H1 (cell line): ENCODE results near the gene NR3C1. TPM values are rescaled to one million over a fixed set of nuclear protein-coding genes. Genes with fewer than 3 reads are reported as not detected.

ENCODE experiments used
- CTCF ChIA-PET: fragments of 300-600 bp; sonication (Branson Sonifier 250); formaldehyde crosslinking; loops from one replicate; lab custom pipeline; 2021; ENCODE audit not compliant: partially characterized antibody; lab: Charles Lee
- POLR2A ChIA-PET: fragments of 300-600 bp; sonication (Branson Sonifier 250); formaldehyde crosslinking; loops from one replicate; lab custom pipeline; 2021; ENCODE audit warnings: inconsistent platforms; ENCODE audit not compliant: partially characterized antibody; lab: Charles Lee
- DNase-seq, 2 experiments: peaks; one replicate each; pipeline versions ENCODE4 v3.0.0 to v3.0.0-alpha.2; 2010 to 2022; ENCODE audit warnings: low spot score in 2 of 2, low read depth in 1 of 2, mixed read lengths in 1 of 2
- FAIRE-seq: peaks from 2 replicates; lab custom pipeline; 2011; peaks lifted over from hg19 to GRCh38; lab: Jason Lieb, UNC
- H2AFZ ChIP-seq: 2 replicates; pipeline ENCODE4 v1.8.1; 2012; ENCODE audit warnings: low read length, inconsistent platforms
- H2AK5ac ChIP-seq: 2 replicates; pipeline ENCODE4 v1.6.1; 2013; ENCODE audit warnings: low read depth, low read length
- H2BK120ac ChIP-seq: replicated peaks from 2 replicates; pipeline ENCODE3; 2013; ENCODE audit warnings: low read depth, low read length, inconsistent platforms
- H2BK12ac ChIP-seq: 2 replicates; pipeline ENCODE4 v1.6.1; 2013; ENCODE audit warnings: low read depth, low read length
- H2BK15ac ChIP-seq: 2 replicates; pipeline ENCODE4 v1.6.1; 2013; ENCODE audit warnings: low read length
- H2BK20ac ChIP-seq: 2 replicates; pipeline ENCODE4 v1.6.1; 2013; ENCODE audit warnings: low read length
- H2BK5ac ChIP-seq: 2 replicates; pipeline ENCODE4 v1.6.1; 2013; ENCODE audit warnings: low read depth, low read length
- H3K14ac ChIP-seq: 2 replicates; pipeline ENCODE4 v1.6.1; 2013; ENCODE audit warnings: inconsistent platforms; ENCODE audit not compliant: insufficient read length
- H3K18ac ChIP-seq: 2 replicates; pipeline ENCODE4 v1.6.1; 2013; ENCODE audit warnings: low read length; ENCODE audit errors: extremely low read depth
- H3K23ac ChIP-seq: 2 replicates; pipeline ENCODE4 v1.6.1; 2013; ENCODE audit warnings: inconsistent platforms; ENCODE audit not compliant: insufficient read length
- H3K23me2 ChIP-seq: 2 replicates; pipeline ENCODE4 v1.6.1; 2013; ENCODE audit warnings: low read depth, low read length
- H3K27ac ChIP-seq: 2 replicates; pipeline ENCODE4 v1.6.1; 2011; ENCODE audit warnings: low read depth, low read length, inconsistent platforms
- H3K27me3 ChIP-seq, 4 experiments: replicated peaks in 1 of 4; 1 replicate in 1 of 4; 2 replicates in 3 of 4; pipeline versions ENCODE4 v1.6.1 to v1.8.1; 2011 to 2013; ENCODE audit warnings: low read length in 3 of 4, mild to moderate bottlenecking in 3 of 4, inconsistent platforms in 2 of 4, mixed read lengths in 2 of 4, moderate library complexity in 1 of 4; ENCODE audit not compliant: control insufficient read depth in 3 of 4, insufficient read depth in 3 of 4; ENCODE audit errors: extremely low read depth in 1 of 4
- H3K36me3 ChIP-seq, 4 experiments: 2 replicates each; pipeline versions ENCODE4 v1.6.1 to v1.8.1; 2011 to 2013; ENCODE audit warnings: mild to moderate bottlenecking in 4 of 4, low read length in 3 of 4, moderate library complexity in 2 of 4, control low read depth in 1 of 4, inconsistent platforms in 1 of 4; ENCODE audit not compliant: insufficient read depth in 4 of 4, control insufficient read depth in 2 of 4
- H3K4ac ChIP-seq: replicated peaks from 2 replicates; pipeline ENCODE3; 2013; ENCODE audit warnings: low read length, low read depth, mixed read lengths, inconsistent platforms; ENCODE audit not compliant: insufficient read length
- H3K4me1 ChIP-seq, 4 experiments: replicated peaks in 1 of 4; 1 replicate in 1 of 4; 2 replicates in 3 of 4; pipeline versions ENCODE4 v1.6.1 to v1.8.1; 2011 to 2013; ENCODE audit warnings: low read length in 3 of 4, inconsistent platforms in 2 of 4, mixed read lengths in 1 of 4; ENCODE audit not compliant: insufficient read depth in 4 of 4, control insufficient read depth in 3 of 4
- H3K4me2 ChIP-seq, 2 experiments: 2 replicates each; pipeline versions ENCODE4 v1.6.1 to v1.8.1; 2011 to 2013; ENCODE audit warnings: low read depth in 2 of 2, low read length in 2 of 2, control low read depth in 1 of 2, inconsistent platforms in 1 of 2, mild to moderate bottlenecking in 1 of 2; ENCODE audit not compliant: insufficient read depth in 1 of 2
- H3K4me3 ChIP-seq, 4 experiments: fragments of 200-600, 300-600 bp in 1 of 4; sonication (generic), shearing (Covaris generic), sonication (Bioruptor Twin) in 1 of 4; 2 replicates each; pipeline versions ENCODE4 v1.5.1 to v1.8.1; 2011 to 2016; ENCODE audit warnings: low read length in 4 of 4, low read depth in 3 of 4, control low read depth in 2 of 4, inconsistent platforms in 2 of 4, mild to moderate bottlenecking in 2 of 4, mixed read lengths in 1 of 4, moderate library complexity in 1 of 4; ENCODE audit not compliant: insufficient read depth in 2 of 4; ENCODE audit errors: extremely low read depth in 1 of 4
- H3K56ac ChIP-seq: replicated peaks from 2 replicates; pipeline ENCODE3; 2013; ENCODE audit warnings: low read depth, mild to moderate bottlenecking, mixed read lengths, low read length, inconsistent platforms; ENCODE audit not compliant: insufficient read length
- H3K79me1 ChIP-seq: 2 replicates; pipeline ENCODE4 v1.6.1; 2013; ENCODE audit warnings: low read depth, low read length, control low read depth
- H3K79me2 ChIP-seq, 2 experiments: 2 replicates each; pipeline versions ENCODE4 v1.6.1 to v1.8.1; 2012 to 2013; ENCODE audit warnings: low read length in 2 of 2, mild to moderate bottlenecking in 2 of 2, inconsistent platforms in 1 of 2; ENCODE audit not compliant: insufficient read depth in 2 of 2, control insufficient read depth in 1 of 2
- H3K9ac ChIP-seq, 4 experiments: replicated peaks in 1 of 4; 1 replicate in 1 of 4; 2 replicates in 3 of 4; pipeline versions ENCODE4 v1.6.1 to v1.8.1; 2011 to 2013; ENCODE audit warnings: low read depth in 3 of 4, low read length in 3 of 4, control low read depth in 2 of 4, mild to moderate bottlenecking in 2 of 4, moderate library complexity in 2 of 4, inconsistent platforms in 1 of 4; ENCODE audit errors: extremely low read depth in 1 of 4
- H3K9me3 ChIP-seq, 2 experiments: 2 replicates each; pipeline versions ENCODE4 v1.6.1 to v1.8.1; 2012 to 2013; ENCODE audit warnings: mild to moderate bottlenecking in 2 of 2, moderate library complexity in 2 of 2, control low read depth in 1 of 2, inconsistent platforms in 1 of 2, low read depth in 1 of 2, low read length in 1 of 2, mixed read lengths in 1 of 2; ENCODE audit not compliant: insufficient read depth in 2 of 2
- H4K20me1 ChIP-seq, 2 experiments: replicated peaks in 1 of 2; 2 replicates each; pipeline versions ENCODE3 to v1.8.1; 2011 to 2013; ENCODE audit warnings: inconsistent platforms in 2 of 2, low read length in 2 of 2, mild to moderate bottlenecking in 1 of 2; ENCODE audit not compliant: insufficient read depth in 2 of 2, control insufficient read depth in 1 of 2
- H4K5ac ChIP-seq: 2 replicates; pipeline ENCODE4 v1.6.1; 2013; ENCODE audit warnings: low read length, low read depth, mixed read lengths, inconsistent platforms; ENCODE audit not compliant: insufficient read length
- H4K8ac ChIP-seq: 2 replicates; pipeline ENCODE4 v1.8.0; 2013; ENCODE audit warnings: mild to moderate bottlenecking, moderate library complexity, low read length, inconsistent platforms; ENCODE audit not compliant: insufficient read depth; ENCODE audit errors: extremely low read depth
- H4K91ac ChIP-seq: replicated peaks from 2 replicates; pipeline ENCODE3; 2013; ENCODE audit warnings: low read length, mixed read lengths, inconsistent platforms; ENCODE audit not compliant: insufficient read length
- CBX8 ChIP-seq: fragments of 300-800, 300-1000 bp; sonication (generic); IDR thresholded peaks from 2 replicates; pipeline ENCODE4 v1.7.1; 2016; ENCODE audit warnings: low read depth, low read length, borderline replicate concordance
- RAD21 ChIP-seq, 2 experiments: IDR thresholded peaks in 1 of 2; conservative IDR thresholded peaks in 1 of 2; 2 replicates each; pipeline ENCODE4 v1.6.1; 2011; ENCODE audit warnings: low read depth in 2 of 2, low read length in 2 of 2, improper control_type of control experiment in 1 of 2, inconsistent platforms in 1 of 2, mild to moderate bottlenecking in 1 of 2, moderate library complexity in 1 of 2
- SAP30 ChIP-seq: fragments of 300-600 bp; sonication (generic); IDR thresholded peaks from 2 replicates; pipeline ENCODE4 v1.7.1; 2012; ENCODE audit warnings: low read length, moderate library complexity, mild to moderate bottlenecking, inconsistent platforms; ENCODE audit not compliant: insufficient read depth, insufficient replicate concordance
- SP2 ChIP-seq: IDR thresholded peaks from 2 replicates; pipeline ENCODE4 v1.6.1; 2012; ENCODE audit warnings: mild to moderate bottlenecking, low read length, inconsistent platforms
- TAF7 ChIP-seq: optimal IDR thresholded peaks from 2 replicates; pipeline ENCODE3; 2011; ENCODE audit warnings: low read depth, mild to moderate bottlenecking, inconsistent platforms, low read length, moderate library complexity, borderline replicate concordance
- WGBS, 2 experiments: shearing (Covaris generic) in 1 of 2; methylation state at CpG; one replicate each; pipeline versions ENCODE4 v1.1.6 to v1.1.7; 2013 to 2015; ENCODE audit warnings: low lambda C conversion rate in 2 of 2, mixed read lengths in 2 of 2, inconsistent platforms in 1 of 2, low coverage in 1 of 2, missing lambda C conversion rate in 1 of 2; ENCODE audit not compliant: insufficient replicate concordance in 2 of 2, insufficient coverage in 1 of 2, insufficient read length in 1 of 2; ENCODE audit errors: extremely low coverage in 1 of 2, missing lambda C conversion rate in 1 of 2; 5-methylcytosine and 5-hydroxymethylcytosine counted together
- polyA plus RNA-seq, 7 experiments: library from polyadenylated mRNA; depleted of rRNA in 3 of 7; stranded (reverse) in 5 of 7; unstranded in 2 of 7; fragments of >200 nt in 5 of 7; fragments of 200-250 nt in 2 of 7; gene quantifications; 1 replicate in 5 of 7; 2 replicates in 1 of 7; 4 replicates in 1 of 7; pipeline versions ENCODE4 v1.2.1 to v1.2.3, GENCODE V29; 2011 to 2013; ENCODE audit warnings: missing spikeins in 2 of 7, mixed read lengths in 2 of 7
- total RNA-seq: library from RNA; stranded (reverse); fragmentation: NEBNext Ultra II Directional; extraction: Animal tissue kit (Norgen Biotek cat#: 25700); gene quantifications from 2 replicates; pipeline ENCODE4 v1.2.1, GENCODE V29; 2021

The NR3C1 gene
- total and polyA plus RNA-seq, 2 of the 8 experiments (the other 6 are each of a cell fraction or from before 2014, with no cell fraction given), result 1.7 to 5.4 TPM

DNA sequence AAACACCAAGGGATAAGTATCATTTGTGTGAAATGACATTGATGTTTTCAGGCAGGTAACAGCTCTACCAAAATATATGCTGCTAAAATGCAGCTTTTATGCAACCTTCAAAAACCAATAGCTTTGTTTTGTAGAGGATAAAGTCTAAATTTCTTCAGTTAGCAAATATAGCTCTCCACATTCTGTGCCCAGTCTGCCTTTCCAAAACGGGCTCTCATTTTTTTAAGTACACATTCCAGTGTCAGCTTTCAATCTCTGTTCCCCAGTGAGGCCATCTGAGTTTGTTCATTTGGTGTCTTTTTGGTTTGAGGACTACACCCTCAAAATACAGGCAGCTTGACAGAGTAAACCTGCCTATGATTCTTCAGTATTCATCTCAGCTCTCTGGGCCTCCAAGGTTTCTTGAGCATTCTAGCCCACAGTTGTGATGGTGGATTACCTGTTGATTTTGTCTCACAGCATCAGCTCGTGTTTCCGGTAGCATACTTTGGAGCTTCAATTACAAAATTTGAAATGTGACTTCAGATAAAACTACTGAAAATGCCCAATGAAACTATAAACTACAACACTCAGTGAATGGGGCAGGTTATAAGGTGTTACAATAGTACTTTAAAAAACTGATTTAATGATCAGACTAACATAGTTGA, 55.7 kb downstream of the NR3C1 start:
- H3K79me2 ChIP-seq, result no peaks in the 10 kb centered on the region
- H3K4me3 ChIP-seq, result no peak overlapping the region
- H4K5ac ChIP-seq, result no peak overlapping the region
- no peak overlapping the region for H2AFZ ChIP-seq
- H4K91ac ChIP-seq, result no peak overlapping the region
- no peaks in the 10 kb centered on the region for H3K9me3 ChIP-seq
- no peak overlapping the region for H2AK5ac ChIP-seq
- H3K4me1 ChIP-seq, result no peaks in the 10 kb centered on the region
- no peak overlapping the region for H3K4ac ChIP-seq
- no peak overlapping the region for H2BK120ac ChIP-seq
- H3K27me3 ChIP-seq, result no peaks in the 10 kb centered on the region
- no peaks in the 10 kb centered on the region for H3K79me1 ChIP-seq
- H3K23ac ChIP-seq, result no peak overlapping the region
- POLR2A ChIA-PET, result no interaction called here
- CTCF ChIA-PET, result interaction anchor here (0.9 to 1.3 kb wide), 2 partner anchors 9 to 27 kb away, joined by 3 read pairs; no protein-coding TSS in a partner anchor
- H3K56ac ChIP-seq, result no peak overlapping the region
- no peak overlapping the region for H4K8ac ChIP-seq
- H3K18ac ChIP-seq, result no peak overlapping the region
- H2BK5ac ChIP-seq, result no peak overlapping the region
- no peaks in the 10 kb centered on the region for H3K36me3 ChIP-seq
- no peak overlapping the region for H3K27ac ChIP-seq
- no peak overlapping the region for H3K9ac ChIP-seq
- no peaks in the 10 kb centered on the region for H4K20me1 ChIP-seq
- WGBS, 2 experiments, result 90% methylated on average over 3 of the region's 3 CpGs; no CpG with 5 or more reads in 1 of the 2 experiments
- no peak overlapping the region for H2BK15ac ChIP-seq
- DNase-seq (no peak), FAIRE-seq (no peak)
- H2BK20ac ChIP-seq, result no peak overlapping the region
- H3K14ac ChIP-seq, result no peak overlapping the region
- no peaks in the 10 kb centered on the region for H3K23me2 ChIP-seq
- no peak overlapping the region for H2BK12ac ChIP-seq
- no peak overlapping the region for H3K4me2 ChIP-seq
- TF ChIP-seq RAD21 (IDR thresholded peaks at IDR 0.05 in 1 of 2, conservative IDR thresholded peaks at IDR 0.05 in 1 of 2; ENCODE audit: low read depth in 2 of 2, low read length in 2 of 2) (no peak), CBX8 (no peak), SP2 (no peak), SAP30 (no peak), TAF7 (no peak)
